BE2C (cell line): ENCODE measurements around the gene STXBP5.

Experiments used
- DNase-seq: peaks from one replicate; pipeline ENCODE4 v3.0.0-alpha.2; 2020
- H3K27me3 ChIP-seq: fragments of 250-450 bp; sonication (Bioruptor Pico); 2 replicates; pipeline ENCODE4 v1.5.1; 2020; ENCODE audit warnings: mild to moderate bottlenecking
- H3K36me3 ChIP-seq: fragments of 250-450 bp; sonication (Bioruptor Pico); 2 replicates; pipeline ENCODE4 v1.5.1; 2020; ENCODE audit warnings: mild to moderate bottlenecking
- H3K4me1 ChIP-seq: fragments of 250-450 bp; sonication (Bioruptor Pico); 2 replicates; pipeline ENCODE4 v1.5.1; 2020
- H3K4me3 ChIP-seq: 2 replicates; pipeline ENCODE4 v1.5.1; 2011; ENCODE audit warnings: low read depth, low read length
- H3K9me3 ChIP-seq: fragments of 250-450 bp; sonication (Bioruptor Pico); 2 replicates; pipeline ENCODE4 v1.5.1; 2020
- CTCF ChIP-seq: IDR thresholded peaks from 2 replicates; pipeline ENCODE4 v1.5.1; 2012; ENCODE audit warnings: mild to moderate bottlenecking, low read depth, low read length

Gene STXBP5

GRCh38 chr6:147234685-147235084, 30.5 kb downstream of the STXBP5 start:
- no peak overlapping the region for H3K4me3 ChIP-seq

GRCh38 chr6:147238164-147238563, 33.9 kb downstream of the STXBP5 start:
- no peaks in the 10 kb centered on the region for H3K9me3 ChIP-seq
- H3K36me3 ChIP-seq = peaks cover 61% of the 10 kb centered on the region
- H3K27me3 ChIP-seq = no peaks in the 10 kb centered on the region
- no peaks in the 10 kb centered on the region for H3K4me1 ChIP-seq
- no peak overlapping the region for H3K4me3 ChIP-seq
- no peak for TF ChIP-seq CTCF
- DNase-seq = no peak

More at GRCh38 chr6:147234685-147235084, 30.5 kb downstream of the STXBP5 start:
- H3K27me3 ChIP-seq = no peaks in the 10 kb centered on the region
- no peak for TF ChIP-seq CTCF
- H3K4me1 ChIP-seq = peaks cover 7% of the 10 kb centered on the region
- H3K9me3 ChIP-seq = no peaks in the 10 kb centered on the region
- H3K36me3 ChIP-seq = peaks cover 40% of the 10 kb centered on the region
- no peak for DNase-seq

DNA sequence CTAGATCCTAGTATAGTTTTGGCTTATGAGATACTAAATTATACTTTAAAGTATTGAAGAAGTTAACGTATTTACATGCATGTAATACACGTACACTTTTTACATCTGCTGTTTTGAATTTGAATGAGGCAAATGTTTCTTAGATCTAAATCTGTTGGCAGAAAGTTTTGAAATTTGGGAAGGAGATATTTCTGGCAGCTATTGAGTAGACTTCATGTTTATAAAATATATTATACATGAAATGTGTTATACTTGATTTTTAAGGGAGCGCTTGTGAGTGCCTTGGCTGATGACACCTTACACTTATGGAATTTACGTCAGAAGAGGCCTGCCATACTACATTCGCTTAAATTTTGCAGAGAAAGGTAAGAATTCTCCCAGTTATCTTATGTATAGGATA, 34.7 kb downstream of the STXBP5 start:
- TF ChIP-seq CTCF = no peak
- Histone ChIP-seq H3K4me1 (no peaks in the 10 kb centered on the region), H3K4me3 (no peak overlapping the region), H3K27me3 (no peaks in the 10 kb centered on the region), H3K36me3 (peaks cover 62% of the 10 kb centered on the region), H3K9me3 (no peaks in the 10 kb centered on the region)
- no peak for DNase-seq

DNA sequence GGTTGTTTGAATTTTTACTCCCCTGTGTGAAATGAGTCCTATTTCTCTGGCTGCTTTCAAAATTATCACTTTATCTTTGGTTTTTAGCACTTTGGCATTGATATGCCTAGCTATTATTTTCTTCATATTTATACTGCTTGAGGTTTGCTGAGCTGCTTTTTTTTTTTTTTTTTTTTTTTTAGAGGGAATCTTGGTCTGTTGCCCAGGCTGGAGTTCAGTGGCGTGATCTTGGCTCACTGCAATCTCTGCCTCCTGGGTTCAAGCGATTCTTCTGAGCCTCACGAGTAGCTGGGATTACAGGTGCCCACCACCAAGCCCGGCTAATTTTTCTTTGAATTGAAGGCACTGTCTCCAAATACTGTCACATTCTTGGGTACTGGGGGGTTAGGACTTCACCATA, 40.6 kb downstream of the STXBP5 start:
- H3K9me3 ChIP-seq = no peaks in the 10 kb centered on the region
- no peak for TF ChIP-seq CTCF

DNA sequence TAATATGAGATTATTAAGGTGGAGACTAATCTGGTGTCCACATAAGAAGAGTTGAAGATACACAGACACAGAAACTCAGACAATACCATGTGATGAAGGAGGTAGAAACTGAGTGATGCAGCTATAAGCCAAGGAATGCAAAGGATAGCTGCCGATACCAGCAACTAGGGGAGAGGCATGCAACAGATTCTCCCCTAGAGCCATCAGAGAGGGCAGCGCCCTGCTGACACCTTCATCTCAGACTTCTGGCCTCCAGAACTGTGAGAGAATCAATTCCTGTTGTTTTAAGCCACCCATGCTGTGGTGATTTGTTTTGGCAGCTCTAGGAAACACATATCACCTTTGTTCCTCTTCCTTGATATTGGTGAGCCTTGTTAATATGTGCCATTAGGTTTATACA, 41.5 kb downstream of the STXBP5 start:
- Histone ChIP-seq H3K36me3 (peaks cover 64% of the 10 kb centered on the region), H3K27me3 (no peaks in the 10 kb centered on the region)
- no peak for DNase-seq

More for the DNA sequence above, 40.6 kb downstream of the STXBP5 start:
- Histone ChIP-seq H3K27me3 (no peaks in the 10 kb centered on the region), H3K4me3 (no peak overlapping the region), H3K36me3 (peaks cover 62% of the 10 kb centered on the region), H3K4me1 (no peaks in the 10 kb centered on the region)
- no peak for DNase-seq

More for the DNA sequence above, 41.5 kb downstream of the STXBP5 start:
- Histone ChIP-seq H3K4me3 (no peak overlapping the region), H3K9me3 (no peaks in the 10 kb centered on the region), H3K4me1 (no peaks in the 10 kb centered on the region)
- TF ChIP-seq CTCF = no peak
